Keratinocyte (primary cell): ENCODE measurements around the gene OPHN1. TPM values are rescaled to one million over a fixed set of nuclear protein-coding genes. Genes with fewer than 3 reads are reported as not detected.

Experiments
- DNase-seq: peaks from one replicate; pipeline ENCODE4 v3.0.0-alpha.2; 2011; ENCODE audit warnings: low read depth, missing footprints, low spot score
- FAIRE-seq: peaks from 2 replicates; lab custom pipeline; 2011; peaks lifted over from hg19 to GRCh38; lab: Jason Lieb, UNC
- H2AFZ ChIP-seq: 2 replicates; pipeline ENCODE4 v1.6.0; 2012; ENCODE audit warnings: low read length, control low read depth, inconsistent platforms; ENCODE audit not compliant: control insufficient read depth
- H3K27ac ChIP-seq: 2 replicates; pipeline ENCODE4 v1.5.1; 2011; ENCODE audit warnings: low read length; ENCODE audit not compliant: control insufficient read depth, insufficient read depth
- H3K27me3 ChIP-seq: 3 replicates; pipeline ENCODE4 v1.6.0; 2011; ENCODE audit warnings: low read length; ENCODE audit not compliant: control insufficient read depth, insufficient read depth; ENCODE audit errors: extremely low read depth
- H3K36me3 ChIP-seq, 2 experiments: 2 replicates in 1 of 2; 3 replicates in 1 of 2; pipeline ENCODE4 v1.5.1; 2011; ENCODE audit warnings: low read length in 2 of 2, mild to moderate bottlenecking in 1 of 2; ENCODE audit not compliant: control insufficient read depth in 2 of 2, insufficient read depth in 2 of 2; ENCODE audit errors: extremely low read depth in 1 of 2
- H3K4me1 ChIP-seq: 3 replicates; pipeline ENCODE4 v1.5.1; 2011; ENCODE audit warnings: low read length; ENCODE audit not compliant: control insufficient read depth, insufficient read depth; ENCODE audit errors: extremely low read depth
- H3K4me2 ChIP-seq: 3 replicates; pipeline ENCODE4 v1.6.0; 2011; ENCODE audit warnings: low read depth, low read length; ENCODE audit not compliant: control insufficient read depth, insufficient read depth; ENCODE audit errors: extremely low read depth
- H3K4me3 ChIP-seq, 3 experiments: fragments of 200-600 bp in 1 of 3; sonication (generic) in 1 of 3; 2 replicates in 2 of 3; 3 replicates in 1 of 3; pipeline ENCODE4 v1.5.1; 2011 to 2016; ENCODE audit warnings: low read length in 3 of 3, mild to moderate bottlenecking in 3 of 3, control low read depth in 2 of 3, inconsistent platforms in 1 of 3, low read depth in 1 of 3, mixed read lengths in 1 of 3, mixed run types in 1 of 3, moderate library complexity in 1 of 3; ENCODE audit not compliant: control insufficient read depth in 2 of 3, insufficient read depth in 2 of 3; ENCODE audit errors: extremely low read depth in 1 of 3
- H3K79me2 ChIP-seq: 2 replicates; pipeline ENCODE4 v1.6.0; 2012; ENCODE audit warnings: low read length; ENCODE audit not compliant: control insufficient read depth, insufficient read depth
- H3K9ac ChIP-seq: 3 replicates; pipeline ENCODE4 v1.6.0; 2011; ENCODE audit warnings: low read length; ENCODE audit not compliant: control insufficient read depth, insufficient read depth; ENCODE audit errors: extremely low read depth
- H3K9me1 ChIP-seq: 3 replicates; pipeline ENCODE4 v1.6.0; 2011; ENCODE audit warnings: low read length; ENCODE audit not compliant: control insufficient read depth, insufficient read depth; ENCODE audit errors: extremely low read depth
- H3K9me3 ChIP-seq: 2 replicates; pipeline ENCODE4 v1.5.1; 2012; ENCODE audit warnings: low read depth, low read length; ENCODE audit not compliant: control insufficient read depth
- H4K20me1 ChIP-seq: 3 replicates; pipeline ENCODE4 v1.6.0; 2011; ENCODE audit warnings: low read length; ENCODE audit not compliant: control insufficient read depth, insufficient read depth; ENCODE audit errors: extremely low read depth
- EZH2 ChIP-seq: IDR thresholded peaks from one replicate; pipeline ENCODE4 v1.6.1; 2012; ENCODE audit warnings: inconsistent platforms, mild to moderate bottlenecking, low read length, moderate library complexity
- dilution Hi-C: fragments of 300-500 bp; cut with MboI; formaldehyde crosslinking; loops from one replicate; pipeline ENCODE4 v1.7.0; 2020; ENCODE audit warnings: low sequenced_read_pairs; ENCODE audit not compliant: extremely low pct_ligation_motif_present
- polyA plus RNA-seq, 5 experiments: library from polyadenylated mRNA; depleted of rRNA in 3 of 5; stranded (reverse) in 3 of 5; stranded (forward) in 1 of 5; unstranded in 1 of 5; fragments of >200 nt; gene quantifications; 1 replicate in 1 of 5; 2 replicates in 3 of 5; 3 replicates in 1 of 5; pipeline versions ENCODE4 v1.2.1 to v1.2.3, GENCODE V29; 2011 to 2012; ENCODE audit warnings: missing spikeins in 2 of 5, low read depth in 1 of 5, low replicate concordance in 1 of 5
- TF ChIP-seq, protein P1 (sequence below), 3 experiments: IDR thresholded peaks in 1 of 3; conservative IDR thresholded peaks in 1 of 3; optimal IDR thresholded peaks in 1 of 3; 2 replicates in 2 of 3; 3 replicates in 1 of 3; pipeline versions ENCODE3 to v1.5.1; 2011; ENCODE audit warnings: low read length in 3 of 3, mild to moderate bottlenecking in 3 of 3, moderate library complexity in 2 of 3, control low read depth in 1 of 3, inconsistent platforms in 1 of 3; ENCODE audit not compliant: insufficient read depth in 2 of 3; ENCODE audit errors: extremely low read depth in 1 of 3

OPHN1 gene
- polyA plus RNA-seq, 1 donor (not counting 4 experiments of a cell fraction or from before 2014, with no cell fraction given) = 3.1 TPM

DNA sequence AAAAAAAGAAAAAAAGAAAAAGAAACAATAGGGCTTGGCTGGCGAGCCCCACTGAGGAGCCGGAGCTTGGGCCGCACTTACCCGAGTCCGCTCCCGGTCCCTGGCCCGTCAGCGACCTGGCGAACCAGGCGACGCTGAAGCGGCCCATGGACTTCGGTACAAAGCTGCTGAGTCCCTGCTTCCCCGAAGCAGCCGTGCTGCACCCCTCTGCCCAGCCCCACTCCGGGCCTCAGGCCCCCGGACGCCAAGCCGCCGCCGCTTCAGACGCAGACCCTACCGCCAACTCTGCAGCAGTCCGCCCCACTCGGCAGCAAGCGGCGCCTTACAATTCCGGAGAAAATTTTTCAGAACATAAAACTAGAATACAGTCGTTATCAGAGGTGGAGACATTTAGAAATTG lies 300.5 kb downstream of the OPHN1 start:
- TF ChIP-seq EZH2 = no peak
- TF ChIP-seq, protein P1, sequence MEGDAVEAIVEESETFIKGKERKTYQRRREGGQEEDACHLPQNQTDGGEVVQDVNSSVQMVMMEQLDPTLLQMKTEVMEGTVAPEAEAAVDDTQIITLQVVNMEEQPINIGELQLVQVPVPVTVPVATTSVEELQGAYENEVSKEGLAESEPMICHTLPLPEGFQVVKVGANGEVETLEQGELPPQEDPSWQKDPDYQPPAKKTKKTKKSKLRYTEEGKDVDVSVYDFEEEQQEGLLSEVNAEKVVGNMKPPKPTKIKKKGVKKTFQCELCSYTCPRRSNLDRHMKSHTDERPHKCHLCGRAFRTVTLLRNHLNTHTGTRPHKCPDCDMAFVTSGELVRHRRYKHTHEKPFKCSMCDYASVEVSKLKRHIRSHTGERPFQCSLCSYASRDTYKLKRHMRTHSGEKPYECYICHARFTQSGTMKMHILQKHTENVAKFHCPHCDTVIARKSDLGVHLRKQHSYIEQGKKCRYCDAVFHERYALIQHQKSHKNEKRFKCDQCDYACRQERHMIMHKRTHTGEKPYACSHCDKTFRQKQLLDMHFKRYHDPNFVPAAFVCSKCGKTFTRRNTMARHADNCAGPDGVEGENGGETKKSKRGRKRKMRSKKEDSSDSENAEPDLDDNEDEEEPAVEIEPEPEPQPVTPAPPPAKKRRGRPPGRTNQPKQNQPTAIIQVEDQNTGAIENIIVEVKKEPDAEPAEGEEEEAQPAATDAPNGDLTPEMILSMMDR (optimal IDR thresholded peaks at IDR 0.05 in 1 of 3, IDR thresholded peaks at IDR 0.05 in 1 of 3, conservative IDR thresholded peaks at IDR 0.05 in 1 of 3; ENCODE audit: extremely low read depth in 1 of 3, insufficient read depth in 2 of 3, low read length in 3 of 3) = no peak
- no peaks in the 10 kb centered on the region for H3K9me3 ChIP-seq
- no peaks in the 10 kb centered on the region for H3K9me1 ChIP-seq
- H3K4me1 ChIP-seq = peaks cover under 1% of the 10 kb centered on the region
- H3K36me3 ChIP-seq = no peaks in the 10 kb centered on the region
- no peaks in the 10 kb centered on the region for H3K27me3 ChIP-seq
- no peak overlapping the region for H3K4me3 ChIP-seq
- no peaks in the 10 kb centered on the region for H4K20me1 ChIP-seq
- no peak overlapping the region for H3K27ac ChIP-seq
- DNase-seq (no peak), FAIRE-seq (no peak)
- no peak overlapping the region for H2AFZ ChIP-seq
- H3K79me2 ChIP-seq = no peaks in the 10 kb centered on the region
- no peak overlapping the region for H3K9ac ChIP-seq
- H3K4me2 ChIP-seq = no peak overlapping the region
- dilution Hi-C loops = no loop called here

DNA sequence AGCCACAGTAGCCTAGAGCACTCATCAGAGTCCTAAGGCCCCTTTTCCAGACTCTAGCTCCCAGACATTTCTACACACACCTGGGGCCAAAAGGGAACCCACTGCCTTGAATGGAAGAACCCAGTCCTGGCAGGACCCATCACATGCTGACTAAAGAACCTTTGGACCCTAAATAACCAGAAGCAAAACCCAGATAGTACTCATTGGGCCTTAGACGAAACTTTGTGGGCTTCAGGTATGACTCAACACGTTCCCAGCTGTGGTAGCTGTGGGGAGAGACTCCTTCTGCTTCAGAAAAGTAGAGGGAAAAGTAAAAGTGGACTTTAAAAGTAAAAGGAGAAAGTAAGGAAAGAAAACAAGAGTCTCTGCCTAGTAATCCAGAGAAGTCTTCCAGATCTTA lies 311.5 kb downstream of the OPHN1 start:
- no peak for FAIRE-seq
- dilution Hi-C loops = no loop called here

More for the DNA sequence above, 311.5 kb downstream of the OPHN1 start:
- H3K27me3 ChIP-seq = no peaks in the 10 kb centered on the region
- H3K4me3 ChIP-seq = no peak overlapping the region
- H2AFZ ChIP-seq = no peak overlapping the region
- no peaks in the 10 kb centered on the region for H3K79me2 ChIP-seq
- H3K36me3 ChIP-seq = no peaks in the 10 kb centered on the region
- H3K4me1 ChIP-seq = no peaks in the 10 kb centered on the region
- no peak overlapping the region for H3K27ac ChIP-seq
- no peaks in the 10 kb centered on the region for H3K9me1 ChIP-seq
- no peaks in the 10 kb centered on the region for H4K20me1 ChIP-seq
- DNase-seq = no peak
- no peak overlapping the region for H3K4me2 ChIP-seq
- H3K9me3 ChIP-seq = no peaks in the 10 kb centered on the region
- TF ChIP-seq, protein P1 (optimal IDR thresholded peaks at IDR 0.05 in 1 of 3, IDR thresholded peaks at IDR 0.05 in 1 of 3, conservative IDR thresholded peaks at IDR 0.05 in 1 of 3; ENCODE audit: extremely low read depth in 1 of 3, insufficient read depth in 2 of 3, low read length in 3 of 3) = no peak
- no peak for TF ChIP-seq EZH2
- no peak overlapping the region for H3K9ac ChIP-seq
